ENCODE data around the gene SYNGR3. TPM values are rescaled to one million over a fixed set of nuclear protein-coding genes. Genes with fewer than 3 reads are reported as not detected.
"Not testable (repeated sequence)": the region's sequence is repeated elsewhere in the genome, so short reads cannot be mapped to it uniquely, and the experiment has no call there.

Gene SYNGR3, protein sequence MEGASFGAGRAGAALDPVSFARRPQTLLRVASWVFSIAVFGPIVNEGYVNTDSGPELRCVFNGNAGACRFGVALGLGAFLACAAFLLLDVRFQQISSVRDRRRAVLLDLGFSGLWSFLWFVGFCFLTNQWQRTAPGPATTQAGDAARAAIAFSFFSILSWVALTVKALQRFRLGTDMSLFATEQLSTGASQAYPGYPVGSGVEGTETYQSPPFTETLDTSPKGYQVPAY
- 21.8 and 29.3 TPM in 2 replicates for total RNA-seq (2014; rRNA removed; shearing (Covaris generic))

DNA sequence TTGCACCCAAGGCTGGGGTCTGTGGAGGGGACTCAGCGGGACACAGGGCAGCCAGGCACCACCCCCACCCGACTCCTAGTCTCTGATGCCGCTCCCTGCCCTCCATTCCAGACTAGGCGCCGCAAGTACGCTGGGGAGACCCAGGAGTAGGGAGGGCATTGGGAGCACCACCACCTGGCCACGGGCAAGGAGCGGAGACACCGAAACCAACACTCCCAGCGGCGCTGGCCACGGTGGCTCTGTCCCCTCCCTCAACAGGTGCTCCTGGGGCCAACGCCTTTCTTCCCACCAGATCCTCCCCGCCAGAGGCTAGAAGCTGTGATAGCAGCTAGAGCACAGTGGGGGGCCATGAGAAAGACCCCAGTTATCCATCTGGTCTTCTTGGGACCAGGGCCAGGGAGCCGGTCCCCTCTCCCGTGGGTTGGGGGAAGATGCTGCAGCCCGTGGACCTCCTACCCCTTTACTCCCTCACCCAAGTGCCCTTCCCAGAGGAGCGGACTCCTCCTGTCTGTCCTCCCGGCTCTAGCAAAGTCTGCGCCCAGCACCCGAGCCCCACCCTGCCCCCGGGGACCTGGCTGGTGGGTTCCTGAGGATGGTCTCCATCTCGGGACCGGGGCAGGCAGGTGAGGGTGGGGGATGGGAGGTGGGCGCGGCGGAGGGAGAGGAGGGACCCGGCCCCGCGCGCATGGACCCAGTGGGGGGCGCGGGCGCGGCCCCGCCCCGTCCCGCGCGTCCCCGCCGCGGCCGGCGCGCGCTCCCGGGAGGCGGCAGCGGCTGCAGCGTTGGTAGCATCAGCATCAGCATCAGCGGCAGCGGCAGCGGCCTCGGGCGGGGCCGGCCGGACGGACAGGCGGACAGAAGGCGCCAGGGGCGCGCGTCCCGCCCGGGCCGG, at the start of gene SYNGR3:
Gene SYNGR3 (plus strand): TSS at position 762 of the 892 bp plus-strand sequence. CDS start 133 bp downstream, outside the sequence.
- DNase-seq (ENCODE audit: low spot score): no peak

DNA sequence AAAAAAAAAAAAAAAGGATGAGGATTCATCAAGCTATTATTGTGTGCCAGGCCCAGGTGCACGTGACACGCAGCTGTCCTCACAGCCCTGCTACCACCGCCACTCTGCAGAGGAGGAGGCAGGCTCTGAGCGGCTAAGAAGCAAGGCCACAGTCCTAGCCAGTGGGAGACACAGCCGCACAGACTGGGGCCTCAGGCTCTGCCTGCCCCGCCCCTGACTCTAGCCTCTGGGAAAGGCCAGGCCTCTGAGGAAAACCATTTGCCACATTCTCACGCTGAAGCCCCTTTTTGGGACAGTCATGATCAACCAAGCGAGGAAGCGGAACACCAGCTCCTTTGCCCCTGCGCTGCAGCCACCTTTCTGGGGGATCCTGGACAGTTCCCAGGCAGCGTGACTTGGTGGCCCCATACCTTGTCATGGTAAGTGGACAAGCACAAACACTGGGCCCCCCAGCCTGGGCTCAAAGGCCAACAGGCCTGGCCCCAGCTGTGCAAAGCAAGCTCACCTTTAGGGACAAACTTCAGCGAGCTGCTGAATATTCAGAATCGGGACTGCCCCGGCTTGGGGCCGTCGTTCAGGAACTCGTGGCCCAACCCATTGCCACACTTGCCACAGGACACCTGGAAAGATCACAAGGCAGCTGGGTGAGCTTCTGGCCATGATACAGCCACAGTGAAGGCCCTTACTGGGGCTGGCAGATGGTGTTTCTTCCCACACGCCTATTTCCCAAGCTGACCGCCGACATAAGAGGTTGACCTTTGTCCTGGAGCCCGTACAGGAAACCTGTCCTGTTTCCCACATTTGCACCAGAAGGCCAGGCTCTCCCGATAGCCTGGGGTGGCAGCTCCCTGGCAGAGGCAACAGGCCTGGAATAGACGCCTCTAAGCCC, 49.3 kb upstream of the SYNGR3 start:
- DNase-seq (ENCODE audit: low spot score): no peak

DNA sequence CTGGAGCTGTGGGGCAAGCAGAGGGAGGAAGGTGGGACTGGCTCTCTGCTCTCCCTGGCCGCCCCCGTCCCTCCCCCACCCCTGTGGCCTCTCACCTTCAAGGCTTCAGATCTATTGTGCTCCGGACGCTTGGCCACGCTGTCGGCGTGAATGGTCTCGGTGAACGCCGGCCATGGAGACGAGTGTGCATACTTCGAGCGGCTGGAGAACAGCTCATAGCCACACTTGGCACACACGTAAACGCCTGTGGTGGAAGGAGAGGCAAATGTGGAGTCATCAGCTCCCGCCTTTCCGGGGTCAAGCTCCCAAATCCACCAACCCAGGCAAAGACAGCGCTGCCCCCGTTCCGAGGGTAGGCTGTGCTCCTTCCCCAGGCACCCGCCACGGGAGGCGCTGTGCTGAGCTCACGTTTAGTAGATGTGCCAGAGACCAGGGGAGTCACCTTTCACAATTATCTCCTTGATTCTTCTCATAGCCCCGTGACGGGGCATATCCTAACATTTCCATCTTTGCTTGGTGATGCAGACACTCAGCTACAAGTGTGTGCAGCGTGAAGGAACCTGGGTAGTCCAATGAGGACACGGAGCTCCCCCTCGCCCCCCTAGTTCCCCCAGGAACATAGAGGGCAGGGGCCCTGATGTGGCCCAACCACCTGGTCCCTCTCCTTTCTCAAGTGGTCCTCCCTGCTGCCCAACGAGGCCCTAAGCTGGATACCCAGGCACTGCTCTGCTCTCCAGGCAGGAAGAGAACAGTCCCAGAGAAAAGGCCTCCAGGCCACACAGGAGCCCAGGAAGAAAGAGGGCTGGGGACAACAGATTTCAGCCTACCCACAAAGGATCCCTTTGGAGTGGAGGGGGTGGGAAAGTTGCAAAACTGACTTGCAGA, 48.4 kb upstream of the SYNGR3 start:
- DNase-seq (ENCODE audit: low spot score): no peak

DNA sequence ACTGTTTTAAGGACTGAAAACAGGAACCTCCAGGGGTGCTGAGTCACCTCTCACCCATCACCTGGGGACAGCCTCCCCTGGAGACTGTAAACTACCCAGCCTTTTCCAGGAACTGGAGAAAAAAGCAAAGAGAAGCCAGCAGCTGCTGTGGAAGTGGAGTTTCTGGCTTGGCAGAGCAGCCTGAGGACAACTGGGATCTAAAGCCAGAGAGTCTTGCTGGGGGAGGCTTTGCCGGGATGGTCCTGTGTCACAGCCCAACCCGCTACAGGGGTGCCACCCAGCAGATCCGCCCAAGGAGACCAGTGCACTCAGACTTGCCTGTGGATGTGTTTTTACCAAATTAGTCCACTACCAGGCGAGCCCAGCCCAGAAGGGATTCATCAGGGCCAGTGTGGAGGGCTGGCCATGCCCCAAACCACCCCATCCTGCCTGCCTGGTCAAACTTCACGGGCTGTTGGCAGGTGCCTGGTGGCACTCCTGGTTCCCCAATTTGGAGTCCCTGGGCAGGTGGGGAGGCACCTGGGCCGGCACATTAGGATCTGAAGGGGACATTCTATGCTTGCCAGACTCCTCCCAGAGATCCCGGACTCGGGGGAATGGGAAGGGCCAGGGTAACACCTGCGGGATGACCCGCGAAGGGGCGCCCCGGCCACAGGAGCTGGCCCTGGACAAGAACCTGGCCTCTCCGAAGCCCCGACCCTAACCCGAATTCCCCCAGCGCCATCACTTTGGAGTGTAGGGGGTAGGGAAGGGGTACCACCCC, 47.5 kb upstream of the SYNGR3 start:
- DNase-seq (ENCODE audit: low spot score): no peak

DNA sequence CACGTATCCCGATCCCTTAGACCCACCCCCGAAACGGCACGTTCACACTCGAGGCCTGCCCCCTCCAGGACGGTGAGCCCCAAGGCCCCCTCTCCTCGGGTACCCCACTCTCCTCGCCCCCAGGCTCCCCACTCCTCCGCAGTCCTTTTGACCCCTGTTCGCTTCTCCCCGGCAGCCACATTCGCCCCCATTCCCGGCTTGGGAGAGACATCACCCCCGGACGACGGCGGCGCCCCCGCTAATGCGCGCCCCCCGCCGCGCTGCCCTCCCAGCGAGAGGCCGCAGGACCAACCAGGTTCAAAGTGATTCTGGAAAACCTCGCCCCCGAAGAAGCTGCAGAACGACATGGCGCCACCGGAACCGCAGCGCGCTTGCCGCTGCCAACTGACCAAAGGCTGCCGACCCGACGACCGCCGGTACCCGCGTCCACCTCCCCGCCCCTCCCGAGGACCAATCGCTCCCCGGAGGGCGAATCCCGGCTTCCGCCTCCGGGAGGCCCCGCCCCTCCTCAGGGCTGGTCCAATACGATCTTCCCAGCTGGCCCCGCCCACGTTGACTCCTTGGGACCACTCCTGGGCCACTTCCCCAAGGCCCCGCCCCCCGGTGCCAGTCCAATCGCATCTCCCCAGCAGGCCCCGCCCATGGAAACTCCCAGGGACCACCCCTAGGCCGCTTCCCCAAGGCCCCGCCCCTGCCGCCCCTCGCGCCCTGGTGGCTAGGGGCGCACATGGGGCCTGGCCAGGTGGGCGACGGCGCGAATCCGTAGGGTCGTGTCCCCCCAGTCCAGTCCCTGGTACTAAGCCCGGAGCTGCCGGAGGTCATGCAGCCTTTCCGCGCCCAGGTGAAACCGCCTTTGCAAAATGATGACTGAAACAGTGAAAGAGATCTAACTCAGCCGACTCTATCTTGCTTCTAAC, 46.7 kb upstream of the SYNGR3 start, which contains the start of gene MSRB1:
Gene MSRB1 (minus strand): TSS at position 390 of the 917 bp plus-strand sequence. CDS start 43 bp downstream, at position 347.
- peak; percentile 97 for DNase-seq (ENCODE audit: low spot score)

DNA sequence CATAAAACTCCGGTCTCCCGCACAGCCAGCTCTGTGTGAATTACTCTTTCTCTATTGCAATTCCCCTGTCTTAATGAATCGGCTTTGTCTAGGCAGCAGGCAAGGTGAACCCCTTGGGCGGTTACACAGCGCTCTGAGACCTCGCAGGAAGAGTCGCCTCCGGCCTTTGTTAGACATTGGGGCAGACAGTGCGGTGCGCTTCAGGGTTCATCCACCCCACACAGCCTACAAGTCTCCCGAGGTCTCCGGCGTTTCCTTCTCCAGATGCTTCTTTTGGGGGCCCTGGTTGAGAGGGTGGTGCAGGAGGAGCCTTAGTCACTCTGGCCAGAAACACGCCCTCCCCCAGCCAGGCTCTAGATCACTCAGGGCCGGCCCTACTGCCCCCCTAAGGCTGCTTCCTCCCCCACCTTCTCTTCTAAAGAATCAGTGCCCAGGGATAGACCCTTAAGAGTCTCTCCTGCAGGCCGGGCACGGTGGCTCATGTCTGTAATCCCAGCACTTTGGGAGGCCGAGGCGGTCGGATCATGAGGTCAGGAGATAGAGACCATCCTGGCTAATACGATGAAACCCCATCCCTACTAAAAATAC, 45.1 kb upstream of the SYNGR3 start:
- DNase-seq (ENCODE audit: low spot score): no peak

DNA sequence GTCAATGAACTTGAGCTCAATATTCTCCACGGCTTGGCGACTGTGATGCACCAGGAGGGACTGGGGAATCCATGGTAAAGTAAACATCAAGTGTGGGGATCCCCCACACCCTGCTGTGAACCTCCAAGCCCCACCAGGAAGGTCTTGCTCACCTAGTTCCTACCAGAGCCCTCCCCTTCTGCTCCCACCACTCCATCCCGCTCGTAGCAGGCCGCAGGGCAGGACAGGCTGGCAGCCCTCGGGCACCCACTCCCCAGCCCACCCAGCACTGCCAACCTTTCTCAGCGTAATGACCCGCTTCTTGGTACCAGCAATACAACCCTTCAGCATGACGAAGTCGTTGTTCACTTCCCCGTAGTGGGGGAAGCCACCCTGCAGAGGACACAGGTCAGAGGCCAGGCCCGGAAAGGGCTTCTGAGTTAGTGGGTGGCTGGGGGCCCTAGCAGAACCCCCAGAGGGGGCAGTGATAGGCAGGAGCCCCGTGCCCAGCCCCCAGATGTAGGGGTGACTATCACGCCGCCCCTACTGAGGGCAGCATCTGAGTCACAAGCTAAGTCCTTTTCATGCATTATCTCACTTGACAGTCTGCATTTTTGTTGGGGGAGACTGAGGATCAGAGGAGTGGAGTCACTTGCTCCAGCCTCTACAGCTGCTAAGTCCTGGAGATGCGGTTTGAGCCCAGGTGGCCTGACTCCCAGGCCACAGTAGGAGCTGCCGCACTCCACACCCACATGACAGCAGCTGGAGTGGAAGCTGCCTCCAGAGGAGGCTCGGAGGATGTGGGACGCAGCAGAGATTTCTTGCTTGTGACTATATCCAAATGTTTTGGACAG, 44.0 kb upstream of the SYNGR3 start:
- DNase-seq (ENCODE audit: low spot score): no peak

DNA sequence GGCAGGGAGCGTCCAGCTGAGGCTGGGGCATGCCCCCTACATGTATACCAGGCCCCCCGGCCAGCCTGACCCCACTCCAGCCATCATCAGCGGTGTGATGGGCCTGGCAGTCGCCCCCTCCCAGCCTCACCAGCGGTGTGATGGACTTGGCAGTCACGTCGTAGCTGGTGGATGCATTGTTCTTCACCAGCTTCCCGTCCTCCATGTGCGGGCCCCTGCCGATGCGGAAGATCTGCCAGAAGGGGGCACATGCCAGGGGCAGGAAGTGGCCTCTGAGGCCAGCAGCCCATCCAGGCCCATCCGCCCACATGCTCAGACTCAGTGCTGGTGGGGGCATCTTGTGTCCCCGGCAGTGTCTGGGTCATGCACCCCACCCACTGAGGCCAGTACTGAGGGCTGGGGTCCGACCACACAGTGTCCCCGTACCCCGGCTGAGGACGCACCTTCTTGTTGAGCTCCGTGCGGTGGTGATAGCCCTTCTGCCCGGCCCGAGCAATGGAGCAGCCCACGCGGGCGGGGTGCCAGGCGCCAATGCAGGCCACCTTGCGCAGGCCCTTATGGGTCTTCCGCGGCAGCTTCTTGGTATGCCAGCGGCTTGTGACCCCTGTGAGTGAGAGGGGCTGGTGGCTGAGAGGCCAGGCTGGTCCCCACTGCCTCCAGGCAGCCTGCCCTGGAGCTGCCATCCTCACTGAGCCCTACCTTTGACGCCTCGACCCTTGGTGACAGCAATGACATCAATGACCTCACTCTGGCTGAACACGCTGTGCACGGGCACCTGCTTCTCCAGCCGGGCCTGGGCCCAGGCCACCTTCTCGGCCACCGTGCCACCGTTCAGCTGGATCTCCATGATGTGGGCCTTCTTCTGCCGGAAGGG, 43.0 kb upstream of the SYNGR3 start:
- no peak for DNase-seq (ENCODE audit: low spot score)

DNA sequence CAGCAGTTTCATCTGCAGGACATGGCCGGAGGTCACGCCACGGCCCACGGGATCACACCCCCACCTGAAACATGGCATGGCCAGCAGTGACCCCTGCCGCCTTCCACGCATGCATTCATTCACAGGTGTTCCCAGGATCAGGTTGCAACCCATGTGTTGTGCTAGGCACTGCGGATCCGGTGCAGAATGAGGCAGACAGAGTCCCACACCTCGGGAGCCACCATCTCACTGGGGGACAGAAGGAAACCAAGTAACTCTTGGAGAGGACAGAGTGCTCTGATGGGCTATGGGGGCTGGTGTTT, 42.5 kb upstream of the SYNGR3 start:
- DNase-seq (ENCODE audit: low spot score): no peak

DNA sequence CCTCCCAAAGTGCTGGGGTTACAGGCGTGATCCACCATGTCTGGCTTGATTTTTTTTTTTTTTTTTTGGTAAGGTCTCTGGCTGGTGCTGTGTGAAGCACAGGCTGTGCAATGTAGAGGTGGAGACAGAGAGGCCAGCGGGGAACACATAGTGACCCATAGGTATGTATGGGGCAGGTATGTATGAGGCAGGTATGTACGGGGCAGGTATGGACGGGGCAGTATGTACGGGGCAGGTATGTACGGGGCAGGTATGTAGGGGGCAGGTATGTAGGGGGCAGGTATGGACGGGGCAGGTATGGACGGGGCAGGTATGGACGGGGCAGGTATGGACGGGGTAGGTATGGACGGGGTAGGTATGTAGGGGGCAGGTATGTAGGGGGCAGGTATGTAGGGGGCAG, 40.3 kb upstream of the SYNGR3 start:
- no peak for DNase-seq (ENCODE audit: low spot score)

DNA sequence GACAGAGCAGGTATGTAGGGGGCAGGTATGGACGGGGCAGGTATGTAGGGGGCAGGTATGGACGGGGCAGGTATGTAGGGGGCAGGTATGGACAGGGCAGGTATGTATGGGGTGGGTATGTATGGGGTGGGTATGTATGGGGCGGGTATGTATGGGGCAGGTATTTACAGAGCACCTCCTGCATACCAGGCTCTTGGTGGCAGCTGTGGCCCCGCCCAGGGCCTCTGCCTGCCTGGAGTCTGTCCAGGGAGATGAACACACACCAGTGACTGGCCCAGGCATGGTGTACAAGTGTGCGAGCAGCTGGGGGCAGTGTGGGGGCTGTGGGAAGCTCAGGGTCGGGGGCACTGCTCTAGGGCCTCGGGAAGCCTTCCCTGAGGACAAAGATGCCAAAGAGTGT, 39.7 kb upstream of the SYNGR3 start:
- no peak for DNase-seq (ENCODE audit: low spot score)

DNA sequence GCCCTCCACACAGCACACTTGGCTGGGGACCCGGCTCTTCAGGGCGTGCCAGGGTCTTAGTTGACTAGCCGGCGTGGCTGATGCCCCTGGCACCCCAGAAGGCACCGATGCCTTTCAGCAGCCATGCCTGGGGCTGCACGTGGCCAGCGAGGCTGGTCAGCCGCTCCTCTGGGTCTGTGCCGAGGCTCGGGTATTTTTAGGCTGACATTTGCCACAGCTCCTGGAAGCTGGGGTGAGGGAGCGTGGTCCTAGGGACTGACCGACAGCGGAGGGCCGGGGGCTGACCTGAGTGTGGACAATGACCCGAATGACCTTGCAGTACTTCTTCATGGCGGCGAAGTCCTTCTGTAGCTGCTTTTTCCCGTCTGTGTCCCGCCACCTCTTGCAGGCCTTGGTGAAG, 39.2 kb upstream of the SYNGR3 start:
- no peak for DNase-seq (ENCODE audit: low spot score)

DNA sequence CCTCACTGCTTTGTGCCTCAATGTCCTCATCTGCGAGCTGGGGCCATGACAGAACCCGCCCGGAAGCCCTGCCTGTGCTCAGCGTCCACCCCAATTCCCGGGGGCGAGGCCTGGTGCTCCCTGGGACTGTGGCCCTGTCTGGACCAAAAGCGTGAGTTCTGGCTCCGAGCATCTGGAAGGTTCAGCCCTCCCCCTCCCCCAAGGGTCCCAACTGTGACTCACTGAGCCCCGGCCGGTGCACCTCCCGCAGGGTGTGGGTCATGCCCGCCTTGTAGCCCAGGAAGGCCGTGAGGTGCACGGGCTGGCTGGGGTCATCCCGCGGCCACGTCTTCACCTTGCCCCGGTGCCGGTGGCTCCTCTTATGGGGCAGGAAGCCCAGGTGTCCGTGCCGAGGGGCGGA, 36.0 kb upstream of the SYNGR3 start:
- DNase-seq (ENCODE audit: low spot score): no peak

DNA sequence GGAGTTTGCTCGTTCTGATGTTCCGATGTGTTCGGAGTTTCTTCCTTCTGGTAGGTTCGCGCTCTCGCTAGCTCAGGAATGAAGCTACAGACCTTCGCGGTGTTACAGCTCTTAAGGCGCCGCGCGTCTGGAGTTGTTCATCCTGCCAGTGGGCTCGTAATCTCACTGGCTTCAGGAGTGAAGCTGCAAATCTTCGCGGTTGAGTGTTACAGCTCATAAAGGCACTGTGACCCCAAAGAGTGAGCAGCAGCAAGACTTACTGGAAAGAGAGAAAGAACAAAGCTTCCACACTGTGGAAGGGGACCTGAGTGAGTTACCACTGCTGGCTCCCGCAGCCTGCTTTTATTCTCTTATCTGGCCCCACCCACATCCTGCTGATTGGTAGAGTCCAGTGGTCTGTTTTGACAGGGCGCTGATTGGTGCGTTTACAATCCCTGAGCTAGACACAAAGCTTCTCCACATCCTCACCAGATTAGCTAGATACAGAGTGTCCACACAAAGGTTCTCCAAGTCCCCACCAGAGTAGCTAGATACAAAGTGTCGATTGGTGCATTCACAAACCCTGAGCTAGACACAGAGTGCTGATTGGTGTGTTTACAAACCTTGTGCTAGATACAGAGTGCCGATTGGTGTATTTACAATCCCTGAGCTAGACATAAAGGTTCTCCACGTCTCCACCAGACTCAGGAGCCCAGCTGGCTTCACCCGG, 32.2 kb upstream of the SYNGR3 start:
- DNase-seq (ENCODE audit: low spot score): not testable (repeated sequence)

DNA sequence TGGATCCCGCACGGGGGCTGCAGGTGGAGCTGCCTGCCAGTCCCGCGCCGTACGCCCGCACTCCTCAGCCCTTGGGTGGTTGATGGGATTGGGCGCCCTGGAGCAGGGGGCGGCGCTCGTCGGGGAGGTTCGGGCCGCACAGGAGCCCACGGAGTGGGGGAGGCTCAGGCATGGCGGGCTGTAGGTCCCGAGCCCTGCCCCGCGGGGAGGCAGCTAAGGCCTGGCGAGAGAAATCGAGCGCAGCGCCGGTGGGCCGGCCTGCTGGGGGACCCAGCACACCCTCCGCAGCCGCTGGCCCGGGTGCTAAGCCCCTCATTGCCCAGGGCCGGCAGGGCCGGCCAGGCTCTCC, 31.7 kb upstream of the SYNGR3 start:
- not testable (repeated sequence) for DNase-seq (ENCODE audit: low spot score)

DNA sequence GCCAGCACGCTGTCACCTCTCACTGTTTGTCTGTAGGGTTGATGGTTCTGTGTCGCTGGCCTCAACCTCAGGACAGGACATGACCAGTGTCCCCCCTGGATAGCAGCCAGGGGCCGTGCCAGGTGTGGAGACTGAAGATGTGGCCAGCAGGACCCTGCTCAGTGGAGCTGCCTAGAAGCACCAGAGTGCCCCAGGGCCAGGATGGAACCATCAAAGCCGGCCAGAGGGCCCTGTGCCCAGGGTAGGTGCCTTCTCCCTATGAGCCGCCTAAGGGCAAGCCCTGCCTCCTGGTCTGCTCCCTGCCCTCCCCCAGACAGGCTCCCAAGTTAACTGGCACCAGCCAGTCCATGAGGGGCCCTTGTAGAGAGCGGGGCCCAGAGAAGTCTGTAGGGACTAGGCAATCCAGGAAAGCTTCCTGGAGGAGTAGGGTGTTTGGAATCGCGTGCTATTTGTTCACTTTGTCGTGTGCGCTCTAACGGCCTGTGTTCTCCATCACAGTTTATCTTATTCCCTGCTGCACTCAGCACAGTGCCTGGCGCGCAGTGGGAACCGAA, 31.0 kb upstream of the SYNGR3 start:
- no peak for DNase-seq (ENCODE audit: low spot score)

Measured in A172 (cell line).